ENCODE results near the gene LRP3.
"Not testable (repeated sequence)": the region's sequence is repeated elsewhere in the genome, so short reads cannot be mapped to it uniquely, and the experiment has no call there.

LRP3 gene

GRCh38 chr19:33193865-33194362 lies at the start of gene LRP3:
LRP3 (plus strand) TSS chr19:33194330; CDS start chr19:33194786, 456 bp downstream.
- no peak for DNase-seq

GRCh38 chr19:33146209-33146608 lies 47.9 kb upstream of the LRP3 start:
- no peak for DNase-seq

GRCh38 chr19:33147538-33147937 lies 46.6 kb upstream of the LRP3 start:
- no peak for DNase-seq

- no peak for DNase-seq
Measured at GRCh38 chr19:33150852-33151518, 43.1 kb upstream of the LRP3 start.

GRCh38 chr19:33152176-33152575 lies 42.0 kb upstream of the LRP3 start:
- no peak for DNase-seq

GRCh38 chr19:33152625-33153024 lies 41.5 kb upstream of the LRP3 start:
- DNase-seq: not testable (repeated sequence)

- DNase-seq: not testable (repeated sequence)
Measured at GRCh38 chr19:33154313-33154712, 39.8 kb upstream of the LRP3 start.

GRCh38 chr19:33156334-33156733 lies 37.8 kb upstream of the LRP3 start:
- no peak for DNase-seq

- no peak for DNase-seq
Measured at GRCh38 chr19:33157906-33158305, 36.2 kb upstream of the LRP3 start.

- no peak for DNase-seq
Measured at GRCh38 chr19:33158365-33158764, 35.8 kb upstream of the LRP3 start.

GRCh38 chr19:33159149-33159548 lies 35.0 kb upstream of the LRP3 start:
- DNase-seq: no peak

GRCh38 chr19:33159893-33160292 lies 34.2 kb upstream of the LRP3 start:
- DNase-seq: no peak

GRCh38 chr19:33161201-33161600 lies 32.9 kb upstream of the LRP3 start:
- no peak for DNase-seq

GRCh38 chr19:33163481-33163880 lies 30.6 kb upstream of the LRP3 start:
- DNase-seq: no peak

- DNase-seq: not testable (repeated sequence)
Measured at GRCh38 chr19:33166037-33166436, 28.1 kb upstream of the LRP3 start.

- no peak for DNase-seq
Measured at GRCh38 chr19:33167438-33167837, 26.7 kb upstream of the LRP3 start.

- DNase-seq: no peak
Measured at GRCh38 chr19:33168528-33168927, 25.6 kb upstream of the LRP3 start.

GRCh38 chr19:33171222-33171795 lies 22.8 kb upstream of the LRP3 start:
- DNase-seq: no peak

- DNase-seq: no peak
Measured at GRCh38 chr19:33171916-33172359, 22.2 kb upstream of the LRP3 start.

- DNase-seq: no peak
Measured at GRCh38 chr19:33174186-33174585, 19.9 kb upstream of the LRP3 start.

- DNase-seq: no peak
Measured at GRCh38 chr19:33175156-33175782, 18.9 kb upstream of the LRP3 start.

GRCh38 chr19:33175886-33176669 lies 18.1 kb upstream of the LRP3 start:
- DNase-seq: no peak

Measured in GOT3 (cell line).